DOHH2 (cell line): ENCODE data around the gene NDUFA13.

Experiments
- H3F3A ChIP-seq: fragments of 200-600 bp; sonication (generic), shearing (Covaris generic); 2 replicates; pipeline ENCODE4 v1.6.0; 2016; ENCODE audit warnings: antibody characterized with exemption, mild to moderate bottlenecking; ENCODE audit not compliant: control insufficient read depth, insufficient read depth
- H3K27ac ChIP-seq: fragments of 200-600 bp; sonication (generic); 2 replicates; pipeline ENCODE4 v1.5.1; 2014; ENCODE audit warnings: low read depth, mild to moderate bottlenecking, low read length, moderate library complexity
- H3K27me3 ChIP-seq: fragments of 200-600 bp; sonication (generic); 2 replicates; pipeline ENCODE4 v1.6.1; 2014; ENCODE audit warnings: mild to moderate bottlenecking, low read length, mixed read lengths; ENCODE audit not compliant: control insufficient read depth
- H3K36me3 ChIP-seq: fragments of 200-600 bp; sonication (generic); 2 replicates; pipeline ENCODE4 v1.6.1; 2014; ENCODE audit warnings: mild to moderate bottlenecking, low read length, moderate library complexity, mixed read lengths; ENCODE audit not compliant: control insufficient read depth
- H3K4me1 ChIP-seq: fragments of 200-600 bp; sonication (generic); 2 replicates; pipeline ENCODE4 v1.6.1; 2014; ENCODE audit warnings: mild to moderate bottlenecking, low read length, mixed read lengths; ENCODE audit not compliant: control insufficient read depth
- H3K4me2 ChIP-seq: fragments of 200-600 bp; sonication (generic); 2 replicates; pipeline ENCODE4 v1.6.0; 2014; ENCODE audit warnings: mild to moderate bottlenecking, low read length, moderate library complexity
- H3K4me3 ChIP-seq: fragments of 200-600 bp; sonication (generic); 2 replicates; pipeline ENCODE4 v1.5.1; 2014; ENCODE audit warnings: mild to moderate bottlenecking, low read length, mixed read lengths
- H3K79me2 ChIP-seq: fragments of 200-600 bp; sonication (generic); 2 replicates; pipeline ENCODE4 v1.6.1; 2014; ENCODE audit warnings: mild to moderate bottlenecking, low read length, mixed read lengths; ENCODE audit not compliant: control insufficient read depth
- H3K9me2 ChIP-seq: fragments of 200-600 bp; sonication (generic); replicated peaks from 2 replicates; pipeline ENCODE4 v1.6.1; 2014; ENCODE audit warnings: mild to moderate bottlenecking, low read length, mixed read lengths; ENCODE audit not compliant: control insufficient read depth
- H3K9me3 ChIP-seq: fragments of 200-600 bp; sonication (generic); 2 replicates; pipeline ENCODE4 v1.6.1; 2014; ENCODE audit warnings: antibody characterized with exemption, low read length, mixed read lengths; ENCODE audit not compliant: control insufficient read depth, insufficient read depth
- H4K20me1 ChIP-seq: fragments of 200-600 bp; sonication (generic); 2 replicates; pipeline ENCODE4 v1.6.0; 2014; ENCODE audit warnings: low read depth, mild to moderate bottlenecking, antibody characterized with exemption, low read length, moderate library complexity; ENCODE audit not compliant: control insufficient read depth, insufficient read depth
- CTCF ChIP-seq: fragments of 200-600 bp; sonication (generic); IDR thresholded peaks from one replicate; pipeline ENCODE4 v1.5.1; 2014; ENCODE audit warnings: antibody characterized with exemption, mild to moderate bottlenecking, low read depth, low read length; ENCODE audit not compliant: poor library complexity, severe bottlenecking
- EZH2phosphoT487 ChIP-seq: fragments of 200-600 bp; sonication (generic); IDR thresholded peaks from 2 replicates; pipeline ENCODE4 v1.6.1; 2017; ENCODE audit warnings: borderline replicate concordance, mild to moderate bottlenecking, antibody characterized with exemption, low read length, moderate library complexity, mixed read lengths

Gene NDUFA13

GRCh38 chr19:19543640-19544039, 27.6 kb downstream of the NDUFA13 start:
- no peaks in the 10 kb centered on the region for H3K9me2 ChIP-seq
- H3F3A ChIP-seq, result no peaks in the 10 kb centered on the region; the same call in 1 of the 2 replicates
- TF ChIP-seq CTCF (no peak), EZH2phosphoT487 (no peak)
- peaks cover 4% of the 10 kb centered on the region for H3K27me3 ChIP-seq
- no peaks in the 10 kb centered on the region for H3K79me2 ChIP-seq
- H3K4me3 ChIP-seq, result no peak overlapping the region
- H3K9me3 ChIP-seq, result no peaks in the 10 kb centered on the region
- no peak overlapping the region for H3K27ac ChIP-seq
- H3K36me3 ChIP-seq, result no peaks in the 10 kb centered on the region
- peaks cover 15% of the 10 kb centered on the region for H3K4me1 ChIP-seq
- H4K20me1 ChIP-seq, result no peaks in the 10 kb centered on the region
- no peak overlapping the region for H3K4me2 ChIP-seq

- H3K4me3 ChIP-seq, result no peak overlapping the region
- H4K20me1 ChIP-seq, result no peaks in the 10 kb centered on the region
- H3K4me1 ChIP-seq, result peaks cover 11% of the 10 kb centered on the region
- H3K27me3 ChIP-seq, result no peaks in the 10 kb centered on the region; the same call in 1 of the 2 replicates
- H3K9me2 ChIP-seq, result no peaks in the 10 kb centered on the region
- no peaks in the 10 kb centered on the region for H3K36me3 ChIP-seq
- no peak overlapping the region for H3K27ac ChIP-seq
- no peaks in the 10 kb centered on the region for H3K9me3 ChIP-seq
- H3K79me2 ChIP-seq, result no peaks in the 10 kb centered on the region
- no peak for TF ChIP-seq CTCF
- TF ChIP-seq EZH2phosphoT487, result no peak
- H3F3A ChIP-seq, result no peaks in the 10 kb centered on the region
- H3K4me2 ChIP-seq, result no peak overlapping the region
Measured at GRCh38 chr19:19544257-19544953, 28.4 kb downstream of the NDUFA13 start.

GRCh38 chr19:19544954-19545591, 29.0 kb downstream of the NDUFA13 start:
- no peaks in the 10 kb centered on the region for H3K36me3 ChIP-seq
- no peaks in the 10 kb centered on the region for H3K9me2 ChIP-seq
- no peaks in the 10 kb centered on the region for H3K27me3 ChIP-seq
- H3K4me1 ChIP-seq, result peaks cover 11% of the 10 kb centered on the region
- no peaks in the 10 kb centered on the region for H3K9me3 ChIP-seq
- no peak overlapping the region for H3K4me2 ChIP-seq
- no peak for TF ChIP-seq CTCF
- TF ChIP-seq EZH2phosphoT487, result no peak
- H3F3A ChIP-seq, result no peaks in the 10 kb centered on the region
- H4K20me1 ChIP-seq, result no peaks in the 10 kb centered on the region
- H3K4me3 ChIP-seq, result no peak overlapping the region
- H3K79me2 ChIP-seq, result no peaks in the 10 kb centered on the region
- H3K27ac ChIP-seq, result no peak overlapping the region
